HL-60 (cell line): ENCODE results near the gene ABHD4.
"Not testable (repeated sequence)": the region's sequence is repeated elsewhere in the genome, so short reads cannot be mapped to it uniquely, and the experiment has no call there.

Experiments
- GABPA ChIP-seq: IDR thresholded peaks from 2 replicates; pipeline ENCODE4 v1.6.1; 2012; ENCODE audit warnings: low read depth
- POLR2AphosphoS5 ChIP-seq: IDR thresholded peaks from 2 replicates; pipeline ENCODE4 v1.6.1; 2012; ENCODE audit warnings: low read depth
- TF ChIP-seq, protein P1 (sequence below): IDR thresholded peaks from 2 replicates; pipeline ENCODE4 v1.6.1; 2012; ENCODE audit warnings: low read depth; ENCODE audit not compliant: insufficient replicate concordance
- TF ChIP-seq, protein P2 (sequence below): IDR thresholded peaks from one replicate; pipeline ENCODE4 v1.5.1; 2011; ENCODE audit warnings: low read length, control low read depth, inconsistent platforms; ENCODE audit not compliant: insufficient read depth

DNA sequence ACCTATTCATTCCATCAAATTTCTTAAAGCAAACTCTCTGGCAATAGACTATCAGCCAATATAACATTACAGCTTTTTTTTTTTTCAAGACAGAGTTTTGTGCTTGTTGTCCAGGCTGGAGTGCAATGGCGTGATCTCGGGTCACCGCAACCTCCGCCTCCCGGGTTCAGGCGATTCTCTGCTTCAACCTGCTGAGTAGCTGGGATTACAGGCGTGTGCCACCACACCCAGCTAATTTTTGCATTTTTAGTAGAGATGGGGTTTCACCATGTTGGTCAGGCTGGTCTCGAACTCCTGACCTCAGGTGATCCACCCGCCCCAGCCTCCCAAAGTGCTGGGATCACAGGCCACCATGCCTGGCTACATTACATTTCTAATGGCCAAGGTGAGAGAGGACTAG lies 31.8 kb upstream of the ABHD4 start:
- TF ChIP-seq, protein P1, sequence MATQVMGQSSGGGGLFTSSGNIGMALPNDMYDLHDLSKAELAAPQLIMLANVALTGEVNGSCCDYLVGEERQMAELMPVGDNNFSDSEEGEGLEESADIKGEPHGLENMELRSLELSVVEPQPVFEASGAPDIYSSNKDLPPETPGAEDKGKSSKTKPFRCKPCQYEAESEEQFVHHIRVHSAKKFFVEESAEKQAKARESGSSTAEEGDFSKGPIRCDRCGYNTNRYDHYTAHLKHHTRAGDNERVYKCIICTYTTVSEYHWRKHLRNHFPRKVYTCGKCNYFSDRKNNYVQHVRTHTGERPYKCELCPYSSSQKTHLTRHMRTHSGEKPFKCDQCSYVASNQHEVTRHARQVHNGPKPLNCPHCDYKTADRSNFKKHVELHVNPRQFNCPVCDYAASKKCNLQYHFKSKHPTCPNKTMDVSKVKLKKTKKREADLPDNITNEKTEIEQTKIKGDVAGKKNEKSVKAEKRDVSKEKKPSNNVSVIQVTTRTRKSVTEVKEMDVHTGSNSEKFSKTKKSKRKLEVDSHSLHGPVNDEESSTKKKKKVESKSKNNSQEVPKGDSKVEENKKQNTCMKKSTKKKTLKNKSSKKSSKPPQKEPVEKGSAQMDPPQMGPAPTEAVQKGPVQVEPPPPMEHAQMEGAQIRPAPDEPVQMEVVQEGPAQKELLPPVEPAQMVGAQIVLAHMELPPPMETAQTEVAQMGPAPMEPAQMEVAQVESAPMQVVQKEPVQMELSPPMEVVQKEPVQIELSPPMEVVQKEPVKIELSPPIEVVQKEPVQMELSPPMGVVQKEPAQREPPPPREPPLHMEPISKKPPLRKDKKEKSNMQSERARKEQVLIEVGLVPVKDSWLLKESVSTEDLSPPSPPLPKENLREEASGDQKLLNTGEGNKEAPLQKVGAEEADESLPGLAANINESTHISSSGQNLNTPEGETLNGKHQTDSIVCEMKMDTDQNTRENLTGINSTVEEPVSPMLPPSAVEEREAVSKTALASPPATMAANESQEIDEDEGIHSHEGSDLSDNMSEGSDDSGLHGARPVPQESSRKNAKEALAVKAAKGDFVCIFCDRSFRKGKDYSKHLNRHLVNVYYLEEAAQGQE = not testable (repeated sequence)
- TF ChIP-seq, protein P2, sequence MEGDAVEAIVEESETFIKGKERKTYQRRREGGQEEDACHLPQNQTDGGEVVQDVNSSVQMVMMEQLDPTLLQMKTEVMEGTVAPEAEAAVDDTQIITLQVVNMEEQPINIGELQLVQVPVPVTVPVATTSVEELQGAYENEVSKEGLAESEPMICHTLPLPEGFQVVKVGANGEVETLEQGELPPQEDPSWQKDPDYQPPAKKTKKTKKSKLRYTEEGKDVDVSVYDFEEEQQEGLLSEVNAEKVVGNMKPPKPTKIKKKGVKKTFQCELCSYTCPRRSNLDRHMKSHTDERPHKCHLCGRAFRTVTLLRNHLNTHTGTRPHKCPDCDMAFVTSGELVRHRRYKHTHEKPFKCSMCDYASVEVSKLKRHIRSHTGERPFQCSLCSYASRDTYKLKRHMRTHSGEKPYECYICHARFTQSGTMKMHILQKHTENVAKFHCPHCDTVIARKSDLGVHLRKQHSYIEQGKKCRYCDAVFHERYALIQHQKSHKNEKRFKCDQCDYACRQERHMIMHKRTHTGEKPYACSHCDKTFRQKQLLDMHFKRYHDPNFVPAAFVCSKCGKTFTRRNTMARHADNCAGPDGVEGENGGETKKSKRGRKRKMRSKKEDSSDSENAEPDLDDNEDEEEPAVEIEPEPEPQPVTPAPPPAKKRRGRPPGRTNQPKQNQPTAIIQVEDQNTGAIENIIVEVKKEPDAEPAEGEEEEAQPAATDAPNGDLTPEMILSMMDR = not testable (repeated sequence)
- TF ChIP-seq POLR2AphosphoS5, GABPA: not testable (repeated sequence)
